GM18519 (cell line): ENCODE measurements around the gene KCND3.

Experiments
- ATAC-seq: cut with Tn5 transposase; IDR thresholded peaks from one replicate; pipeline ENCODE4 v1.9.1; 2021; ENCODE audit warnings: mild to moderate bottlenecking, moderate library complexity; ENCODE audit not compliant: unreplicated experiment, low FRiP score

KCND3 gene

GRCh38 chr1:111961773-111962565, 27.5 kb downstream of the KCND3 start:
- ATAC-seq, result no peak

- ATAC-seq, result no peak
Measured at GRCh38 chr1:111961016-111961415, 28.5 kb downstream of the KCND3 start.

- ATAC-seq, result no peak
Measured at GRCh38 chr1:111959436-111959835, 30.0 kb downstream of the KCND3 start.

GRCh38 chr1:111958851-111959250, 30.6 kb downstream of the KCND3 start:
- no peak for ATAC-seq

GRCh38 chr1:111958075-111958474, 31.4 kb downstream of the KCND3 start:
- ATAC-seq, result no peak

GRCh38 chr1:111956155-111956771, 33.2 kb downstream of the KCND3 start:
- ATAC-seq, result no peak

- no peak for ATAC-seq
Measured at GRCh38 chr1:111955755-111956154, 33.7 kb downstream of the KCND3 start.

- ATAC-seq, result no peak
Measured at GRCh38 chr1:111953797-111954196, 35.7 kb downstream of the KCND3 start.

GRCh38 chr1:111952125-111952657, 37.3 kb downstream of the KCND3 start:
- no peak for ATAC-seq

GRCh38 chr1:111948209-111949171, 41.0 kb downstream of the KCND3 start:
- no peak for ATAC-seq

GRCh38 chr1:111943846-111944749, 45.4 kb downstream of the KCND3 start:
- no peak for ATAC-seq

- ATAC-seq, result no peak
Measured at GRCh38 chr1:111943066-111943465, 46.4 kb downstream of the KCND3 start.

GRCh38 chr1:111938536-111938935, 50.9 kb downstream of the KCND3 start:
- ATAC-seq, result no peak

GRCh38 chr1:111938123-111938522, 51.3 kb downstream of the KCND3 start:
- no peak for ATAC-seq

GRCh38 chr1:111937147-111937725, 52.2 kb downstream of the KCND3 start:
- ATAC-seq, result no peak

GRCh38 chr1:111934106-111934852, 55.2 kb downstream of the KCND3 start:
- no peak for ATAC-seq

- no peak for ATAC-seq
Measured at GRCh38 chr1:111930356-111930755, 59.1 kb downstream of the KCND3 start.

GRCh38 chr1:111928531-111928930, 60.9 kb downstream of the KCND3 start:
- ATAC-seq, result no peak

GRCh38 chr1:111927652-111928051, 61.8 kb downstream of the KCND3 start:
- ATAC-seq, result no peak
